Activated CD8-positive, alpha-beta memory T cell treated with anti-CD3 and anti-CD28 coated beads, Interleukin-2, amount 10 ng/mL, durations not matched to agents 7 days and 5 days (primary cell): ENCODE data around the gene NCMAP. TPM values are rescaled to one million over a fixed set of nuclear protein-coding genes. Genes with fewer than 3 reads are reported as not detected.
A peak's percentile ranks its signal among the peaks of the same experiment; 100 is the strongest.
"Not testable (repeated sequence)": the region's sequence is repeated elsewhere in the genome, so short reads cannot be mapped to it uniquely, and the experiment has no call there.

Experiments used
- ATAC-seq: fragments of 150-1000 bp; cut with Tn5 transposase; one replicate; pipeline ENCODE4 v1.10.0; 2021; ENCODE audit warnings: moderate library complexity
- CTCF ChIA-PET: fragments of 350-600 bp; sonication (Branson Sonifier 250); formaldehyde crosslinking; loops from one replicate; lab custom pipeline; 2021; ENCODE audit warnings: antibody characterized with exemption; lab: Charles Lee
- DNase-seq: peaks from one replicate; pipeline ENCODE4 v3.0.0-alpha.2; 2020
- H3K27ac Mint-ChIP-seq: one replicate; pipeline ENCODE4 v1.8.0; 2021; ENCODE audit warnings: mild to moderate bottlenecking, mixed read lengths
- H3K27me3 Mint-ChIP-seq: one replicate; pipeline ENCODE4 v1.8.0; 2021; ENCODE audit warnings: mixed read lengths
- H3K36me3 Mint-ChIP-seq: one replicate; pipeline ENCODE4 v1.8.0; 2021; ENCODE audit warnings: mild to moderate bottlenecking, mixed read lengths
- H3K4me1 Mint-ChIP-seq: one replicate; pipeline ENCODE4 v1.8.0; 2021; ENCODE audit warnings: mixed read lengths
- H3K4me3 Mint-ChIP-seq: one replicate; pipeline ENCODE4 v1.8.0; 2021; ENCODE audit warnings: mild to moderate bottlenecking, moderate library complexity, mixed read lengths
- H3K9me3 Mint-ChIP-seq: one replicate; pipeline ENCODE4 v1.8.0; 2022; ENCODE audit warnings: low read depth, mixed read lengths
- total RNA-seq, 2 experiments: library from RNA; stranded (reverse); gene quantifications; one replicate each; pipeline ENCODE4 v1.2.3, GENCODE V29; 2021

Gene NCMAP
- total RNA-seq, 2 experiments from 2014 or later: not detected

DNA sequence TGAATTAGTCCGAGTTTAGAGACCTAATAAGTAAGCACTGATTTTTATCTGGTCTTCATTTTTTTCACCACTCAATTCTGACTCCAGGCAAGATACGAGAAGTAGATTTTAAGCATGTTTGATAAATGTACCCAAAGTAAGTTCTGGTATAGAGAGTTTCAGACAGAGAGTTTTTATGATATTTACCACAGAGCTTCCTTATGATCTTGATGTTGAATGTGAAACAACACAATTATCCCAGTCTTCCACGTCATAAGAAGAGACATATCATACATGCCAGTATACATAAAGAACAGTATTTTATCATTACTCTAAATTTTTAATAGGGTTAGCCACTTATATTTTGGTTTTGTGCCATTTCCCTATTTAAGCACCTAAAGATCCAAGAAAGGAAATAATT is 7.8 kb upstream of the NCMAP start:
- H3K4me3 Mint-ChIP-seq: no peak overlapping the region
- DNase-seq (no peak), ATAC-seq (no peak)
- no peaks in the 10 kb centered on the region for H3K9me3 Mint-ChIP-seq
- CTCF ChIA-PET: interaction anchor here (1.0 to 1.9 kb wide), 2 partner anchors 39 to 87 kb away, joined by 3 to 6 read pairs; no protein-coding TSS in a partner anchor
- no peaks in the 10 kb centered on the region for H3K36me3 Mint-ChIP-seq
- H3K27me3 Mint-ChIP-seq: peaks cover 11% of the 10 kb centered on the region
- H3K4me1 Mint-ChIP-seq: peaks cover 13% of the 10 kb centered on the region
- H3K27ac Mint-ChIP-seq: no peak overlapping the region

DNA sequence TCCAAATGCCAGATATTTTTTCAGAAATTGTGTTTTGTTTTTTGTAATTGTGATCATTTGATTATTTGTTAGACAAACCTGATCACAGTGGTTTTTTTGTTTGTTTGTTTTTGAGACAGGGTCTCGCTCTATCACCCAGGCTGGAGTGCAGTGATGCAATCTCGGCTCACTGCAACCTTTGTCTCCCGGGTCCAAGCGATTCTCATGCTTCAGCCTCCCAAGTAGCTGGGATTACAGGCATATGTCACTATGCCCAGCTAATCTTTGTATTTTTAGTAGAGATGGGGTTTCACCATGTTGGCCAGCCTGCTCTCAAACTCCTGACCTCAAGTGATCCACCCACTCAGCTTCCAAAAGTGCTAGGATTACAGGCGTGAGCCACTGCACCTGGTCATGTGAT is 6.7 kb upstream of the NCMAP start:
- not testable (repeated sequence) for H3K4me3 Mint-ChIP-seq, H3K27ac Mint-ChIP-seq, H3K9me3 Mint-ChIP-seq, DNase-seq, H3K36me3 Mint-ChIP-seq, ATAC-seq
- H3K4me1 Mint-ChIP-seq: peaks cover 13% of the 10 kb centered on the region
- H3K27me3 Mint-ChIP-seq: peaks cover 16% of the 10 kb centered on the region
- CTCF ChIA-PET: interaction anchor here (1.4 kb wide), 1 partner anchor 133 kb away, joined by 3 read pairs; no protein-coding TSS in a partner anchor

DNA sequence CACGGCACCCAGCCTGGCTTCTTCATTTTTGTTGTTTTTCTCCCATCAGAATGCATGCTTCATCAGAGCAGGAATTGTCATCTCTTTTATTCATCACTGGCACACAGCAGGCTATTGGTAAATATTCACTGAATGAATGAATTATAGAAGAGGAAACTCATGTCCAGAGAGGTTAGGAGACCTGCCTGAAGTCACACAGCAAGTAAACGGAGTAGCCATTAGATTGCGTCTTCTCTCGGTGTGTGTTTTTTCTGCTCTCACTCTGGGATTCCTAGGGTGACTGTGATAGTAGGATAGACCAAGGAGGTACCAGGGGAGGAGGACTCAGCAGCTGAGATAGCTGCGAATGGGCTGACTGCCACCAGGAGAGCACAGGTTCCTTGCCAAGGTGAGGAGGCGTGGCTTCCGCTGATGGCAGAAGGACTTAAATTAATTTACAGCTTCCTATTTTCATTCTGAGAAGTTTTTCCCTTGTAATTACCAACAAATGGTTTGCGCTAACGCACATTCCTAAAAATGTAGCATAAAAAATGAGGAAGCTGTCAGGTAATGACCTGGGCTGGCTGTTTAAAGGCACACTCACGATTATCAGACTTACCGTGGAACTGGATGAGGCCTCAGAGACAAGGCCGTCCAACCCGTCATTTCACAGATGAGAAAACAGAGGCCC is 4.5 kb upstream of the NCMAP start:
- ATAC-seq (no peak), DNase-seq (no peak)
- Mint-ChIP-seq H3K4me3 (no peak overlapping the region), H3K27ac (no peak overlapping the region), H3K36me3 (no peaks in the 10 kb centered on the region), H3K4me1 (peaks cover 4% of the 10 kb centered on the region), H3K9me3 (no peaks in the 10 kb centered on the region), H3K27me3 (peaks cover 35% of the 10 kb centered on the region)
- CTCF ChIA-PET: interaction anchor here (1.0 kb wide), 1 partner anchor 35 kb away, joined by 3 read pairs; no protein-coding TSS in a partner anchor

DNA sequence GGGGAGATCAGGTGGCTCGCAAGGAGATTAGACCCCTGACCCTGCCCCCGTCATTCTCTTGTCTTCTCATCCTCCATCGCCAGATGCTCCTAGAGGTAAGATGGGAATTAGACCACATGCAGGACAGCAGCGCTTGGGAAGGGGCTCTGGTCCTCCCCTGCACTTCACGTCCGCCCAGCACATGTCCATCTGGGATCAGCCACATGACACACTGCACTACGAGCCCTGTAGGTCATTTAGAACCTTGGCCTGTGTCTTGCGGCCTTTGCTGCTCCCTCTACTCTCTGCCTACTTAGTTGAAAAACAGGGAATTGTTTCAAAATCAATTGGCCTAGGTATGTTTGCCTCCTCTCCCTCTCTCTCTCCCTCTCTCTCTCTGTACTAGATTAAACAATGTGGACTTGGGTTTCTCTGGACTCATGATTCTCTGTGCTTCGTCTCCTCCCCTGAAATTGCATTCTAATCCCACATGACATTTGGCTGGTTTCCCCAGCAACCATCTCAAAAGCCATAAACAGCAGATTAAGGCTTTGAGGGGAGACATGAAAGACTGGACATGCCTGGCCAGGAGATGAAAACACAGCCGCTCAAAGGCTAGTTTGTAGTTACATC is 3.8 kb upstream of the NCMAP start:
- no peak for ATAC-seq
- H3K9me3 Mint-ChIP-seq: no peaks in the 10 kb centered on the region
- H3K4me3 Mint-ChIP-seq: no peak overlapping the region
- no peaks in the 10 kb centered on the region for H3K36me3 Mint-ChIP-seq
- H3K4me1 Mint-ChIP-seq: peaks cover 4% of the 10 kb centered on the region
- CTCF ChIA-PET: no interaction called here
- DNase-seq: no peak
- no peak overlapping the region for H3K27ac Mint-ChIP-seq
- peaks cover 41% of the 10 kb centered on the region for H3K27me3 Mint-ChIP-seq

DNA sequence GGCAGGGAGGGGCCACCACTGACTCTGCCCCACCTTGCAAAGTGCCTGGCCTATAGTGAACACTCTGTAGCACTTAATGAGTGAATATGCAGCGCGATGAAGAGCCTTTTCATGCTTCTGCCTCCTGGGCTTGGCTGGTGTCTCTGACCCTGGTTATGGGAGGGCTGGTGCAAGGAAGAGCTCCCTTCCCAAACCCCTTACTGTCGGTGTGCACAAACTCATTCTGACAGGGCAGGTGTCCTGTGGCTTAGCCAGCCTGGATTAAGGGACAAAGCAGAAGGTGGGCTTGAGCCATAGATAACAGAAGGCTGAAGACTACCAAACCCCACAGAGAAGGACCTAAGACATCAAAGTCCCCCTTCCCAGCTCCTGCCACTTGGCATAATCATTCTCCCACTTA is 2.0 kb upstream of the NCMAP start:
- H3K27me3 Mint-ChIP-seq: peaks cover 41% of the 10 kb centered on the region
- H3K27ac Mint-ChIP-seq: no peak overlapping the region
- ATAC-seq (no peak), DNase-seq (no peak)
- H3K36me3 Mint-ChIP-seq: no peaks in the 10 kb centered on the region
- no peaks in the 10 kb centered on the region for H3K9me3 Mint-ChIP-seq
- H3K4me1 Mint-ChIP-seq: peaks cover 14% of the 10 kb centered on the region
- CTCF ChIA-PET: interaction anchor here (2.0 kb wide), 1 partner anchor 12 kb away, joined by 4 read pairs; no protein-coding TSS in a partner anchor
- H3K4me3 Mint-ChIP-seq: no peak overlapping the region

DNA sequence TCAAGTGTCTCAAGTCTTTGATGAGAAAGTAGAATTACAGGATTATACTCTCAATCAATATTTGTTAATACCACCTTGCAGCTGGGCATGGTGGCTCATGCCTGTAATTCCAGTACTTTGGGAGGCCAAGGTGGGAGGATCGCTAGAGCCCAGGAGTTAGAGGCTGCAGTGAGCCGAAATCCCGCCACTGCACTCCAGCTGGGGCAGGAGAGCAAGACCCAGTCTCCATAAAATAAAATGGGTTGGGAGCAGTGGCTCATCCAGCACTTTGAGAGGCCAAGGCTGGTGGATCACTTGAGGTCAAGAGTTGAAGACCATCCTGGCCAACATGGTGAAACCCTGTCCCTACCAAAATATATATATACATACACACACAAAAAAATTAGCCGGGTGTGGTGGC is 1.2 kb upstream of the NCMAP start:
- CTCF ChIA-PET: interaction anchor here (1.0 to 2.0 kb wide), 2 partner anchors 13 to 134 kb away, joined by 3 to 4 read pairs; no protein-coding TSS in a partner anchor
- H3K9me3 Mint-ChIP-seq: no peaks in the 10 kb centered on the region
- DNase-seq (no peak), ATAC-seq (no peak)
- H3K4me1 Mint-ChIP-seq: peaks cover 14% of the 10 kb centered on the region
- H3K36me3 Mint-ChIP-seq: no peaks in the 10 kb centered on the region
- peaks cover 38% of the 10 kb centered on the region for H3K27me3 Mint-ChIP-seq
- no peak overlapping the region for H3K27ac Mint-ChIP-seq
- H3K4me3 Mint-ChIP-seq: no peak overlapping the region

DNA sequence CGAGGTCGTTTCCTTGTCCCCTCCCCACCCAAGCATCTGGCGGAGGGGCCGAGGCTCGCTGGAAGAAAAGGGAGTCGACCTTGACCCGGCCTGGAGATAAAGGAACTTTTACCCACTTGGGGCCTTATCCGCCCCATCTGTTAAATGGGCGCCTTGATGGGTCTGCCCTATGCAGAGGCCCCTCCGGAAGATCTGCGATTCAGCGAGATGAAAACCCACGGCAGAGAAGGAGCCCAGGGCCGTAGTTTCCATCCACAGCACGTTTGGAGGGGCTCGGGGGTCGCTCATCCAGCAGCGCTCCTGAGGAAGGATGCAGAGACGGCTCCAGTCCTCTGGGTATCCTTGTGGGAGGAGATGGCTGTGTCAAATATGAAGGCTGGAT is 518 bp downstream of the NCMAP start:
- Mint-ChIP-seq H3K4me3 (no peak overlapping the region), H3K36me3 (no peaks in the 10 kb centered on the region), H3K27me3 (peaks cover 45% of the 10 kb centered on the region), H3K4me1 (peaks cover 14% of the 10 kb centered on the region), H3K27ac (no peak overlapping the region), H3K9me3 (no peaks in the 10 kb centered on the region)
- ATAC-seq: no peak
- CTCF ChIA-PET: no interaction called here
- DNase-seq: no peak

DNA sequence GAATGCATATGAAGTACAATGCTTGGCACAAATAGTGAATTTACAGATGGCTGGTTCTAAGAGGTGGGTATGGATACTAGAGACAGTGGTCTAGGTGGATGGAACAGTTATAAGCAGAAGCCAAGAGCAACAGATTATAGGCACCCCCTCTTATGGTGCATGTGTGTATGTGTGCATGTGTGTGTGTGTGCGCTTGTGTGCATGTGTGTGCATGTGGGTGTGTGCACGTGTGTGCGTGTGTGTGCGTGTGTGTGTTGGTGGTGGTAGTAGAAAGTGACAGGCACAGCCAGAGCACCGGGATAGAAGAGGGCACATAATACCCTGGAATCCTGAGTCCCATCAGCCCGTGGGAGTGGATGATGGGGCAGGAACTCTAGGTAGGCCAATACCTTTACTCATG is 1.3 kb downstream of the NCMAP start:
- DNase-seq: no peak
- Mint-ChIP-seq H3K9me3 (no peaks in the 10 kb centered on the region), H3K4me1 (peaks cover 14% of the 10 kb centered on the region), H3K27me3 (peaks cover 49% of the 10 kb centered on the region), H3K4me3 (no peak overlapping the region), H3K27ac (no peak overlapping the region), H3K36me3 (no peaks in the 10 kb centered on the region)
- ATAC-seq: no peak
- CTCF ChIA-PET: interaction anchor here (1.7 kb wide), 1 partner anchor 30 kb away, joined by 14 read pairs; no protein-coding TSS in a partner anchor

DNA sequence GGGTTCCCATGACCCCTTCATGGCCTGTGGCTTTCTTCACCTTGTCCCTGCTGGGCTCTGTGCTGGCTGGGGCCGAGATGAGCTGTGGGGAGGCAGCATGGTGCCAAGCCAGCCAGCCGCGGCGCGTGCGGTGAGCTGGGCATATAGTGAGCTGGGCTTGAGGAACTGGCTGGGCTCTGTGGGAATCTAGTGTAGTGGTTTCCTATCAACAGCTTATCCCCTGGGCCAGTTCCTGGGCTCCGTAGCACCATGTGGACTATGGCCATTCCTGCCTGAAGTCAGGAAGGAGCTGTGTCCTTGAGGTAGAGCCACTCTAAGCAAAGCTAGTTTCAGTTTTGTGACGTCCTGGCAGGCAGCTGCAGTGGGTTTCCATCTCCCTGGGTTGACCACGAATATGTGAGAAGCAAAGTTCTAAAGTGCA is 1.8 kb downstream of the NCMAP start:
- CTCF ChIA-PET: interaction anchor here (1.1 to 1.7 kb wide), 2 partner anchors 13 to 29 kb away, joined by 3 to 14 read pairs; no protein-coding TSS in a partner anchor
- Mint-ChIP-seq H3K27ac (no peak overlapping the region), H3K4me3 (no peak overlapping the region), H3K4me1 (peaks cover 14% of the 10 kb centered on the region), H3K27me3 (peaks cover 50% of the 10 kb centered on the region), H3K9me3 (no peaks in the 10 kb centered on the region), H3K36me3 (no peaks in the 10 kb centered on the region)
- DNase-seq (no peak), ATAC-seq (peak; percentile 22)

DNA sequence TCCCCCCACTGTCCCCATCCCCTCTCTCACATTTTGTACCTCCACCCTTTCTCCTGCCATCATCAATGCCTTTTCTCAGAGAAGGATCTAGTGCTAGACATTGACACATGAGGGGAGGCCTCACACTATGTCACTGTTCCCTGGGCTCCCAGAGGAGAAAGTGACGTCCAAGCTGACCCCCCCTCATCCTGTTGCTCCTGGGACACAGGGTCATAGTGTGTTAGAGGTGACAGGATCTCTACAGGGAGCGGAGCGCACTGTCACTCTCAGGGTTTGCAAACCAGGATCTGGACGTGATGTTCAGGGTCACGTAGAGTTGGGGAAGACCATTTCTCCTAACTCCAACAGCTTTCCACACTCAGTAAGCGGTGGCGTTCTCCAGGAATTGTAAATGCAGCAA is 2.6 kb downstream of the NCMAP start:
- CTCF ChIA-PET: interaction anchor here (1.1 to 1.7 kb wide), 2 partner anchors 14 to 28 kb away, joined by 3 to 14 read pairs; no protein-coding TSS in a partner anchor
- no peak overlapping the region for H3K4me3 Mint-ChIP-seq

DNA sequence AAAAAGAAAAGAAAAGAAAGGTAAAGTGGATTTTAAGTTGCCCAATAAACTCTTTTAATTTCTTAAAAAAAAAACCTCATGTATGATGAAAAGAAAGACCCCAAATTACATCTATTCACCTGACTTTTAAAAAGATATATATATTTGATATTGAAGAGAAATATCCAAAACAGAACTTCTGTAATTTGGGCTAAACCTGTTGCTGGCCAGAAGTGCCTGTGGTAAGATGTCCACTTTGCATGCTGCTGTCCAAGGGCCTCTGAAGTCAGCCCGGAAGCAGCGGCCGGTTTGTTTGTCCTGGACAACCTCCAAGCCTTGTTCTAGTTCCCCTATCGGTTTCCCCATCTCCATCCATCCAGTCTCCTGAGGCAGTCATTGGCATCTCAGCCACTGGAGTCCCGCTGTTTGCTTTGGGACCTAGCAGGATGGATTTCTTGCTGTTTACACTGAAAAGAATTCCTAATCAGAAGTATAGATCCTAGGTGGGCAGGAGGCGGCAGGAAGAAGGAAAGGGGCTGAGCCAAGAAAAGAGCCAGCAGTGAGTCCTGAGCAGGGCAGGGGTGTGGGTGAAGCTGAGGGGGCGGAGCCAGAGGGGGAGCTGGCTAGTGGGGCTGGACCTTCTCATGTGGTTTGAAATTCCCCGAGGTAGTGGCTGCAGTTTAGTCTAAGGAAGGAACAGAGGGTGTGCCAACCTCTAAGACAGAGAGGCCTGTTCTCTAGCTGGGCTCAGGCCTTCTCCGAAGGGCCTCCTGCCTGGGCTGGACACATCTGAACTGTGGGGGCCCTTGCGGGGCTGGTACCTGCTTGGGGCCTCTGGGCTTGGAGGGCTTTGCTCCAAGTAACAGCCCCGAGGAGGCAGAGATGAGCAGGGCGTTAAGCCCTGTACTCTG is 3.3 kb downstream of the NCMAP start:
- CTCF ChIA-PET: interaction anchor here (1.0 to 1.7 kb wide), 2 partner anchors 18 to 28 kb away, joined by 4 to 14 read pairs; no protein-coding TSS in a partner anchor
- no peak overlapping the region for H3K27ac Mint-ChIP-seq
- no peaks in the 10 kb centered on the region for H3K9me3 Mint-ChIP-seq
- no peaks in the 10 kb centered on the region for H3K36me3 Mint-ChIP-seq
- DNase-seq (no peak), ATAC-seq (no peak)
- no peak overlapping the region for H3K4me3 Mint-ChIP-seq
- H3K27me3 Mint-ChIP-seq: peaks cover 50% of the 10 kb centered on the region
- H3K4me1 Mint-ChIP-seq: peaks cover 14% of the 10 kb centered on the region

More for the DNA sequence above, 2.6 kb downstream of the NCMAP start:
- H3K27ac Mint-ChIP-seq: no peak overlapping the region
- H3K9me3 Mint-ChIP-seq: no peaks in the 10 kb centered on the region
- peaks cover 14% of the 10 kb centered on the region for H3K4me1 Mint-ChIP-seq
- no peaks in the 10 kb centered on the region for H3K36me3 Mint-ChIP-seq
- ATAC-seq (no peak), DNase-seq (no peak)
- peaks cover 50% of the 10 kb centered on the region for H3K27me3 Mint-ChIP-seq

DNA sequence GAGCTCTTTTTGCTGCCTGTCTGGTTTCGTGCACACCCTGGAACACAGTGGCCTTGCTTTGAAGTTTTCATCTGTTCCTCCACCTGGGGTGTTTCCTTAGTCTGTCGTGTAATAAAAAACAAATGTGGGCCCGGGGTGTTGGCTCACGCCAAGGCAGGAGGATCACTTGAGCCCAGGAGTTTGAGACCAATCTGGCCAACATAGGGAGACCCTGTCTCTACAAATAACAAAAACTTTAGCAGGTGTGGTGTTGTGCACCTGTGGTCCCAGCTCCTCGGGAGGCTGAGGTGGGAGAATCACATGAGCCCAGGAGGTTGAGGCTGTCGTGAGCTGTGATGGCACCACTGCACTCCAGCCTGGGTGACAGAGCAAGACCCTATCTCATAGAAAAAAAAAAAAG is 4.5 kb downstream of the NCMAP start:
- Mint-ChIP-seq H3K27me3 (peaks cover 41% of the 10 kb centered on the region), H3K4me3 (no peak overlapping the region), H3K27ac (no peak overlapping the region), H3K9me3 (no peaks in the 10 kb centered on the region), H3K36me3 (no peaks in the 10 kb centered on the region), H3K4me1 (peaks cover 14% of the 10 kb centered on the region)
- ATAC-seq (no peak), DNase-seq (no peak)
- CTCF ChIA-PET: interaction anchor here (1.0 to 6.1 kb wide), 2 partner anchors 19 to 27 kb away, joined by 4 to 21 read pairs; no protein-coding TSS in a partner anchor

DNA sequence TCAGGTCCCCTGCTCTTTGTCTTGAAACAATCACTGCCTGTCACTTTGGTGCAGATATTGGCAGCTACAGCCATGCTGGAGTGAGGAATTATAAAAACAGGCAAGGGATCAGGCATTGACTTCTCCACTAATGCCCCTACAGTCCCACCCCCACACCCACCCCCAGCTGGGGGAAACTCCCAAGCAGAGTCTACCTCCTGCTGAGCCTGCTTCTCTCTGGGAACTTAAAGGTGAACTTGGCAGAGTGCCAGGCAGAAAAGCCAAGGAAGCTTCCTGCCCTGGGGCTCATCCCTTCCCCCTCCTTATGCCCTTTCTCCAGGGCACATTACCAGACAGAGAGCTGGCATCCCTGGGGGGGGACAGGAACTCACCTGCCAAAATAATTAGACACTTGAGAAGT is 6.7 kb downstream of the NCMAP start:
- H3K27me3 Mint-ChIP-seq: peaks cover 24% of the 10 kb centered on the region
- no peak overlapping the region for H3K4me3 Mint-ChIP-seq
- H3K27ac Mint-ChIP-seq: no peak overlapping the region

More for the DNA sequence above, 6.7 kb downstream of the NCMAP start:
- CTCF ChIA-PET: interaction anchor here (1.0 to 6.1 kb wide), 3 partner anchors 25 to 408 kb away, joined by 3 to 21 read pairs (median 4); no protein-coding TSS in a partner anchor
- ATAC-seq (no peak), DNase-seq (no peak)
- H3K36me3 Mint-ChIP-seq: no peaks in the 10 kb centered on the region
- H3K9me3 Mint-ChIP-seq: no peaks in the 10 kb centered on the region
- peaks cover 7% of the 10 kb centered on the region for H3K4me1 Mint-ChIP-seq
